A673 (cell line): Measurements from ENCODE around the gene PUDP.

ENCODE experiments used
- CTCF ChIP-seq: fragments of 300-800, 200-600 bp; sonication (generic); conservative IDR thresholded peaks from 2 replicates; pipeline ENCODE4 v1.5.1; 2017; ENCODE audit warnings: low read depth, mild to moderate bottlenecking, antibody characterized with exemption, low read length, moderate library complexity, mixed read lengths
- EZH2 ChIP-seq: fragments of 200-600 bp; sonication (generic); IDR thresholded peaks from 2 replicates; pipeline ENCODE4 v1.6.1; 2017; ENCODE audit warnings: borderline replicate concordance, low read depth, mild to moderate bottlenecking, mixed read lengths, antibody characterized with exemption, low read length; ENCODE audit not compliant: poor library complexity, severe bottlenecking

GRCh38 chrX:7052541-7052940 lies 95.4 kb downstream of the PUDP start:
- no peak for TF ChIP-seq CTCF
- no peak for TF ChIP-seq EZH2
